HUES6 (cell line): ENCODE measurements around the gene MYO3B.
"Not testable (repeated sequence)": the region's sequence is repeated elsewhere in the genome, so short reads cannot be mapped to it uniquely, and the experiment has no call there.

Experiments used
- H3K27ac ChIP-seq: 2 replicates; pipeline ENCODE4 v1.7.0; 2013; ENCODE audit warnings: low read depth, mild to moderate bottlenecking, low read length, inconsistent platforms
- H3K27me3 ChIP-seq: 2 replicates; pipeline ENCODE4 v1.6.1; 2013; ENCODE audit warnings: low read length; ENCODE audit not compliant: control insufficient read depth, insufficient read depth
- H3K36me3 ChIP-seq: 2 replicates; pipeline ENCODE4 v1.6.1; 2013; ENCODE audit warnings: low read length; ENCODE audit not compliant: control insufficient read depth, insufficient read depth
- H3K4me1 ChIP-seq: 2 replicates; pipeline ENCODE4 v1.6.1; 2013; ENCODE audit warnings: low read length; ENCODE audit not compliant: control insufficient read depth, insufficient read depth
- H3K4me3 ChIP-seq: 2 replicates; pipeline ENCODE4 v1.5.1; 2013; ENCODE audit warnings: low read depth, low read length
- H3K9ac ChIP-seq: one replicate; pipeline ENCODE4 v1.6.1; 2013; ENCODE audit warnings: mild to moderate bottlenecking, low read length
- H3K9me3 ChIP-seq: 2 replicates; pipeline ENCODE4 v1.6.1; 2013; ENCODE audit warnings: low read depth, low read length; ENCODE audit not compliant: control insufficient read depth, insufficient read depth

MYO3B gene

GRCh38 chr2:170531876-170532275, 353.9 kb downstream of the MYO3B start:
- Histone ChIP-seq H3K27ac (no peak overlapping the region), H3K36me3 (no peaks in the 10 kb centered on the region), H3K27me3 (no peaks in the 10 kb centered on the region), H3K4me3 (no peak overlapping the region), H3K9me3 (no peaks in the 10 kb centered on the region), H3K4me1 (peaks cover 16% of the 10 kb centered on the region), H3K9ac (no peak overlapping the region)

GRCh38 chr2:170533156-170533555, 355.2 kb downstream of the MYO3B start:
- Histone ChIP-seq H3K4me1 (peaks cover 16% of the 10 kb centered on the region), H3K4me3 (no peak overlapping the region), H3K27ac (no peak overlapping the region), H3K9me3 (no peaks in the 10 kb centered on the region), H3K9ac (no peak overlapping the region), H3K27me3 (no peaks in the 10 kb centered on the region), H3K36me3 (no peaks in the 10 kb centered on the region)

GRCh38 chr2:170535552-170535951, 357.6 kb downstream of the MYO3B start:
- Histone ChIP-seq H3K27ac (no peak overlapping the region), H3K9me3 (no peaks in the 10 kb centered on the region), H3K4me3 (no peak overlapping the region), H3K27me3 (no peaks in the 10 kb centered on the region), H3K36me3 (no peaks in the 10 kb centered on the region), H3K4me1 (peaks cover 6% of the 10 kb centered on the region), H3K9ac (no peak overlapping the region)

- Histone ChIP-seq H3K9me3 (peaks cover 19% of the 10 kb centered on the region), H3K4me3 (no peak overlapping the region), H3K4me1 (no peaks in the 10 kb centered on the region; the same call in 1 of the 2 replicates), H3K36me3 (no peaks in the 10 kb centered on the region), H3K9ac (no peak overlapping the region), H3K27me3 (no peaks in the 10 kb centered on the region), H3K27ac (no peak overlapping the region)
Measured at GRCh38 chr2:170544817-170545216, 366.9 kb downstream of the MYO3B start.

GRCh38 chr2:170548304-170548703, 370.4 kb downstream of the MYO3B start:
- Histone ChIP-seq H3K9ac (no peak overlapping the region), H3K27ac (no peak overlapping the region), H3K4me3 (no peak overlapping the region), H3K4me1 (no peaks in the 10 kb centered on the region), H3K27me3 (no peaks in the 10 kb centered on the region), H3K9me3 (peaks cover 41% of the 10 kb centered on the region), H3K36me3 (no peaks in the 10 kb centered on the region)

- H3K36me3 ChIP-seq, result no peaks in the 10 kb centered on the region
- no peak overlapping the region for H3K9ac ChIP-seq
- H3K27ac ChIP-seq, result no peak overlapping the region
- H3K9me3 ChIP-seq, result peaks cover 38% of the 10 kb centered on the region
- H3K4me1 ChIP-seq, result no peaks in the 10 kb centered on the region
- H3K4me3 ChIP-seq, result no peak overlapping the region
- H3K27me3 ChIP-seq, result no peaks in the 10 kb centered on the region
Measured at GRCh38 chr2:170550501-170550900, 372.6 kb downstream of the MYO3B start.

- H3K4me1 ChIP-seq, H3K27me3 ChIP-seq, H3K9ac ChIP-seq, H3K4me3 ChIP-seq, H3K27ac ChIP-seq, H3K36me3 ChIP-seq: not testable (repeated sequence)
- H3K9me3 ChIP-seq, result peaks cover 30% of the 10 kb centered on the region
Measured at GRCh38 chr2:170551899-170552298, 374.0 kb downstream of the MYO3B start.

GRCh38 chr2:170553748-170554147, 375.8 kb downstream of the MYO3B start:
- Histone ChIP-seq H3K9ac (no peak overlapping the region), H3K4me3 (no peak overlapping the region), H3K27ac (no peak overlapping the region), H3K4me1 (no peaks in the 10 kb centered on the region), H3K27me3 (no peaks in the 10 kb centered on the region), H3K36me3 (no peaks in the 10 kb centered on the region), H3K9me3 (peaks cover 30% of the 10 kb centered on the region)

- H3K4me3 ChIP-seq, result no peak overlapping the region
- no peak overlapping the region for H3K27ac ChIP-seq
- H3K9me3 ChIP-seq, result peaks cover 30% of the 10 kb centered on the region
- H3K27me3 ChIP-seq, result no peaks in the 10 kb centered on the region
- H3K36me3 ChIP-seq, result no peaks in the 10 kb centered on the region
- H3K9ac ChIP-seq, result no peak overlapping the region
- no peaks in the 10 kb centered on the region for H3K4me1 ChIP-seq
Measured at GRCh38 chr2:170554278-170554955, 376.5 kb downstream of the MYO3B start.

GRCh38 chr2:170562928-170563327, 385.0 kb downstream of the MYO3B start:
- Histone ChIP-seq H3K4me1 (no peaks in the 10 kb centered on the region), H3K4me3 (no peak overlapping the region), H3K27me3 (no peaks in the 10 kb centered on the region), H3K27ac (no peak overlapping the region), H3K36me3 (no peaks in the 10 kb centered on the region), H3K9me3 (no peaks in the 10 kb centered on the region), H3K9ac (no peak overlapping the region)

- no peaks in the 10 kb centered on the region for H3K36me3 ChIP-seq
- H3K4me1 ChIP-seq, result no peaks in the 10 kb centered on the region
- H3K4me3 ChIP-seq, result no peak overlapping the region
- H3K9ac ChIP-seq, result no peak overlapping the region
- H3K27me3 ChIP-seq, result no peaks in the 10 kb centered on the region
- H3K27ac ChIP-seq, result no peak overlapping the region
- H3K9me3 ChIP-seq, result no peaks in the 10 kb centered on the region
Measured at GRCh38 chr2:170563401-170563800, 385.5 kb downstream of the MYO3B start.
